ENCODE results near the gene TSHZ2.

GRCh38 chr20:53522696-53523095 lies 550.5 kb downstream of the TSHZ2 start:
- TF ChIP-seq CTCF (IDR thresholded peaks at IDR 0.05) (no peak), POLR2A (IDR thresholded peaks at IDR 0.05) (no peak)

All from breast epithelium (tissue), 3 donors.